Measurements from ENCODE around the gene LCOR.
A peak's percentile ranks its signal among the peaks of the same experiment; 100 is the strongest.

Gene LCOR

DNA sequence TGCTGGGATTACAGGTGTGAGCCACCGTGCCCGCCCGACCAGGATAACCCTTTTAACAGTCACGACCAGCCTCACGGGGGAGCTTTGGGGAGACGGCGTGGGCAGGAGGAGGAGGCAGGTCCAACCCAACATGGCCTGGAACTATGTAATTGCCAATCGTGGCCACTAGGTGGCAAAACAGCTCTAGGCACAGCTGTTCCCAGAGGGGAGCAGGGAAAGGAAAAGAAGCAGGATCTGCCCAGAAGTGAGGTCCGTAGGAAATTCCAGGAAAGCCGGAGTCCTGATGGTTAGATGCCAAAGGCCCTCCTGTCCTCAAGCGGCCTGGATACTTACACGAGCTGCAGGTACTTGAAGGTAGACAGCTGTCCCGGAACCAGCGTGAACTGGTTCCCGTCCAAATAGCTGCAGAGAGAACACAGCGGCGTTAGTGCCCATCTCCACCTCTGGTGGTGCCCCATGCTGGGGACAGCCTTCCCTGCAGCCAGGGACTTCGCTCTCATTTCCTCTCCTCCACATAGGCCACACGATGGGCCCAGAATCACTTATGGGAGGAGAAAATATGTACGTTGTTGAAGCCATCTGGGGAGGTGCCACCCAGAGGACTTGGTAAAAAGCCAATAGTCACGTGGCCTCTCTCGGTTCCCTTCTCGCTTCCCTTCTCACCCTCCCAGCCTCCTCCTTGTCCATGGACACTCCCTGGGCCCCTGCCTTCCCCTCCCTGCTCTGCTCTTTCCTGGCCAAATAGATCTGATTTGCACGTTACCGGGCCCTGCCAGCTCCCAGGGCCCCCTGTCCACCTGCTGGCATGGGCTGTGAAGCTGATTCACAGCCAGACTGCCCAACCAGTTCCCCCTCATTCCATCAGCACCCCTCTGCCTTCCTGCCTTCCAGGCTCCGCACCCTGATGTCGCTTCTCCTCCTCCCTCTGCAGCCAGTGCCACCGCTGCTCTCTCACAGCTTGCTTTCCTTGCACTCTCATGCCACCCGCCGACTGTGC lies 205.6 kb downstream of the LCOR start:
- peak; percentile 52 for DNase-seq

DNA sequence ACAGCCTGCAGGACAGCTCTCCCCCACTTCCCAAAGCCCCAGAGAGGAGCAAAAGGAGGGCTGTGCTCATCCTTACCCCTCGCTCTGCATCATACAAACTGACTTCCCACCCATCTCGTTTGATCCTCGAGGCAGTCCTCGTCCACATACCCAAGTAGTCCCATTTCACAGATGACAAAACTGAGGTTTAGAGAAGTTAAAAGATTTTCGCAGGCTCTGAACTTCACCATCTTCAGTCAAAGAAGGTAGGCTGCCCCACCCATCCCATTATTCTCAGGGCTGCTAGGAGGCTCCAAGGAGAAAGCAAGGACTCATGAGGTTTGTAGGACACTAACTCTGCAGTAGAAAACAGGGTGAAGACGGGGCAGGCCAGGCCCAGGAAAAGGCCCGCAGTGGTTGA lies 206.6 kb downstream of the LCOR start:
- DNase-seq, result no peak

DNA sequence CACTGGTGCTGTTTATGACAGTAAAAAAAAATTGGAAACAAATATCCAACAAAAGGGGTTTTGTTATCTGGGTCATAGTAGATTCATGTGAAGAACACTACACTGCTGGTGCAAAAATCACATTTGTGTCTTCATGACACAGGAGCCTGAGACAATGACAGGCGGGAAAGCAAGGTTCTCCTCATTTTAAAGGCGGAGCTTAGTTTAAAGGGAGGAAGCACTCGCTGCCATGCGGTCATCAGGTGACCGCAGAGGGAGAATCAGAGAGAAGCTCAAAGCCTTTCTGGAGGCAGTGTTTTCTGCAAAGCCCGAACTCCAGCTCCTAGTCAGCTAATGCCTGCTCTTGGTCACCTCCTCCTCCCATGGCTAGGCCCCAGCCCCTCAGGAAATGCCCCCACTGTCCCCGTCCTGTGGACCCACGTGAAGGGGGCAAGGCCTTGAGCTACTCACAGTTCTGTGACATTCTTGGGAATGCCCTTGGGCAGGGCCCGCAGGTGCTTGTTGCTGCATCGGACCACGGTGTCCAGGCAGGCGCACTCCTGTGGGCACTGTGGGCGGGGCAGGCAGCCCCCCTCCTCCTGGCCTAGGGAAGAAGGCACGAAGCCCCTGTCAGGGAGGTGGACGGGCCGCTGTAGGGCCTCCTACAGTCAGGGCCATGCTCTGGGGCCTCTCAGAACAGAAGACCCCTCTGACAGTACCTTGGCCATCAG lies 207.6 kb downstream of the LCOR start:
- no peak for DNase-seq

DNA sequence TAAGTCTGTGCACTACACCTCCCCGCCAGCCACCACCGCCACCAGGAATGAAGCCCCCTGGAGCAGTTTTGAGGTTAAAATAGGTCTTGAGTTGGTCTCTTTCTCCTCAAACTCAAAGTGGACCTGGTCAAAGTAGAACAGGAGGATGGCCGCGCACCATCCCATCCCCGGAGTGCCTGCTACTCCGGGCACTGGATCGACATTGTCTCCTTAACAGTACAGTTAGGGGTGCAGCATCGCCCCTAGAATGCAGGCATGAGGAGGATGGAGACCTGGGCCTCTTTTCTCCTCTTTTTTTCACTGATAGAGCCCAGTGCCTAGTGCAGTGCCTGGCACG lies 208.1 kb downstream of the LCOR start:
- no peak for DNase-seq

DNA sequence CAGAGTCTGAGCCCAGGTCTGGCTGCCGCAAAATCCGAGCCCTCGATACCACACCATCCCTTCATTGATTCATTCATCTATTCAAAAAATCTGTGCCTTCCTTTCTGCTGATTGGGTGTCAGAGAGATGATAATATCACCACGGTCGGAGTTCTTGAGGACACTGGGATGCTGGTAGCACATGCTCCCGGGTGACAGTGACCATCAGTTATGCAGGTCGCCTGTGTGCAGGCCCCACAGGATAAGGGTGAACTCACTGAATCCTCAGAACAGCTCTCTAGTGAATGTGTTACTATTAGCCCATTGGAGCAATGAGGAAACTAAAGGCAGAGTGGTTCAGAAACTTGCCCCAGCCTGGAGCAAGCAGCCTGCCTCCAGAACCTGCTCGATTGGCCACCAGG lies 208.6 kb downstream of the LCOR start:
- no peak for DNase-seq

DNA sequence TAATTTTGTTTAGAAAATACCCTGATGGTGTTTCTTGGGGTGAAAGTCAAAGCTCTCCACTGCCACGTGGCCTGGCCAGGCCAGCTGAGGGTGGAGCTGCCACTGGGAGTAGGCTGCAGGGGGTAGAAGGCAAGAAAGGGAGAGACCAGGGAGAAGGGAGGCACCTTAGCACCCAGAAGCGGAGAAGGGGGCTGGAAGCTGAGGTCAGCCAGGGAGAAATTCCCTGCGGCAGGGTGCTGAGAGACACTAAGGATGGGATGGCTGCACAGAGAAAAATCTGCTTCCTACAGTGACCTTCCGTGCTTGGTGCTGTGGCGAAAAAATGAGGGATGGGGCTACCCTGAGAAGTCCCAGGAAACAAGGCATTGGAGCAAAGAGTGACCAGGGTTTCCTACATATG lies 210.0 kb downstream of the LCOR start:
- no peak for DNase-seq

DNA sequence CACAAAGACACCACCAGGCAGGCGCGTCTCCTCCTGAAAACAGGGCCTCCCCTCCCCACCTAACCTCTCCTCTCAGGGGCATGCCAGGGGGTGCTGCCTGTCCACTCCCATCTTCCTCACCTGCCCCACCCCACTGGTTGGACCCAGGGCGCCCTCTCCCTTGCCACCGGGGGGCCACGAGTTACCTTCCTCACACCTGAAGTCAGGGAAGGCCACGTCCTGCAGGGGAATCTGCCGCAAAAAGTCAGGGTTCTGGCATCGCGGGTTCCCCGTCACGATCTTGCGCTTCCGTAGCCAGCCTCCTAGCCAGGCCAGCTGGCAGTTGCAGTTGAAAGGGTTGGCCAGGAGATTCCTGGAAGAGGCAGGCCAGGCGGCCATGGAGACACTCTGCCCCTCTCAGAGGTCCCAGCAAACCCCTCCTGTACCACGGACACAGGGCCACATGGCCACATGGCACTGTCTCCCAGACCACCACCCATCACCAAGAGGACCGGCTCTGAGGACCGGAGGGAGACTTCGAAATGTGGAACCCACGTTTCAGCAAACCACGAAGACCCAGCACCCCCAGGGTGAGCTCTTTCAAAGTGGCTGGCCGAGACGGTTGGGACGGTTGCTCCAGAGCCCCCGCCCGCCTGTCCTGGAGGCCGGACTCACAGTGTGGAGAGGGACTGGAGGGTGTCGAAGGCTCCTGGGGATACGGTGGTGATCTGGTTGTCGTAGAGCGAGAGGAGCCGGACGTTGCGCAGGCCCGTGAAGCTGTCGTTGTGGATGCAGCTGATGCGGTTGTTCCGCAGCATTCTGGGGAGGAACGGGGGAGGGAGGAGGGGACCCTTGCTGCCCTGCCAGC lies 210.8 kb downstream of the LCOR start:
- no peak for DNase-seq

DNA sequence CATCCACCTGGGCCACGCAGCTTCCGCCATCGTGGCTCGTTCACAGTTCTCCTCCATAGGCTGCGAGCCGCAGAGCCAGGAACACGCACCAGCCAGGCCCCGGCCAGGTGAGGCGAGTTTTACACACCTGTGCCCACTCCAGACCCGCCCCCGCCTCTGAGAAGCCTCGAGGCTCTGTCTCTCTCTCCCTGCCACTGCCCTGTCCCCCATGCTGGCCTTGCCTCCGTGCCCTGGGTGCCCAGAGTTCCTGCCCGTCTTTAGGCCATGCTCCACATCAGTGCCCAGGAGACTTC lies 211.4 kb downstream of the LCOR start:
- DNase-seq, result no peak

Measured in effector CD4-positive, alpha-beta T cell (primary cell).